ENCODE measurements around the gene FOS. TPM values are rescaled to one million over a fixed set of nuclear protein-coding genes. Genes with fewer than 3 reads are reported as not detected.
"Not testable (repeated sequence)": the region's sequence is repeated elsewhere in the genome, so short reads cannot be mapped to it uniquely, and the experiment has no call there.

FOS gene
- total RNA-seq, 2 experiments from 2014 or later = 4.3 to 6.4 TPM

GRCh38 chr14:75299576-75299975 is 20.9 kb downstream of the FOS start:
- ChIA-PET CTCF (interaction anchor here (0.6 to 1.6 kb wide), 3 partner anchors 10 to 136 kb away, joined by 3 to 5 read pairs (median 5); no protein-coding TSS in a partner anchor), POLR2A (no interaction called here)

DNA sequence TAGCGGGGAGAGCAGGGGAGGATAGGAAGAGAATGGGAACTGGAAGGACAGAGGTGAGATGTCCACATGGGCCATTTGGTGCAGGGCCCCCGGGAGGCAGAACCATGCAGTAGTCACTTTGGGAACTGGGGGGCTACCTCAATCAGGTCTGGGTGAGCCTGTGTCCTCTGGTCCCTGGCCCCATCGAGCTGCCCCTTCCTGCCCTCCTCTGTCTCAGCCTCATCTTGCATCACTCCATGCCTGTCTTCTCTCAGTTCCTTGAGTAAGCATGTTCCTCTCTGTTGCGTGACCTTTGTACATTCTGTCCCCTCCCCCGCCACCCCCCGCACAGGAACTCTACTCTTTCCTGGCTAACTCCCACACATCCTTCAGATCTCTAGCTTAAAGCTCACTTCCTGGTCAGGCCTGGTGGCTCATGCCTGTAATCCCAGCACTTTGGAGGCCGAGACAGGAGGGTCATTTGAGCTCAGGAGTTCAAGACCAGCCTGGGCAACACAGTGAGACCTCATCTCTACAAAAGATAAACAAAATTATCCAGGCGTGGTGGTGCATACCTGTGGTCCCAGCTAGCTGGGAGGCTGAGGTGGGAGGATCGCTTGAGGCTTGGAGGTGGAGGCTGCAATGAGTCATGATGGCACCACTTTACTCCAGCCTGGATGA is 23.2 kb downstream of the FOS start:
- ChIA-PET CTCF (interaction anchor here (0.6 to 2.0 kb wide), 9 partner anchors 14 to 298 kb away, joined by 3 to 5 read pairs (median 3); no protein-coding TSS in a partner anchor), POLR2A (interaction anchor here (0.8 kb wide), 1 partner anchor 175 kb away, joined by 4 read pairs; the partner anchor contains the start of gene NEK9)

DNA sequence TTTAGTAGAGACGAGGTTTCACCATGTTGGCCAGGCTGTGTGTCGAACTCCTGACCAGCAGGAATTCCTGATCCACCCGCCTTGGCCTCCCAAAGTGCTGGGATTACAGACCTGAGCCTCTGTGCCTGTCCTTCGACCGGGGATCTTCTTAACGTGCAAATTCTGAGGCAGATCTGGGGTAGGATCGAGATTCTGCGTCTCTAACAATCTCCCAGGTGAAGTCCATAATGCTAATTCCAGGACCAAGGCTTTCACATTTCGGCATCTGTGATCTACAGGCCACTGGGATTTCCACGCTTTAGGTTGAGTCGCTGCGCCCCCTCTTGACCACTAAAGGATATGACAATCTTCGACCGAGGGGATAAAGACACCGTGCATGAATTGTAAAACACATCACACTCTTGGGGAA is 24.8 kb downstream of the FOS start:
- POLR2A ChIA-PET = no interaction called here
- CTCF ChIA-PET = interaction anchor here (0.6 to 3.3 kb wide), 7 partner anchors 132 to 353 kb away, joined by 3 to 22 read pairs (median 3); no protein-coding TSS in a partner anchor

- POLR2A ChIA-PET = not testable (repeated sequence)
- CTCF ChIA-PET = interaction anchor here (0.9 to 3.3 kb wide), 4 partner anchors 11 to 212 kb away, joined by 3 to 22 read pairs (median 4); no protein-coding TSS in a partner anchor
Observed at GRCh38 chr14:75306410-75306809, 27.8 kb downstream of the FOS start.

DNA sequence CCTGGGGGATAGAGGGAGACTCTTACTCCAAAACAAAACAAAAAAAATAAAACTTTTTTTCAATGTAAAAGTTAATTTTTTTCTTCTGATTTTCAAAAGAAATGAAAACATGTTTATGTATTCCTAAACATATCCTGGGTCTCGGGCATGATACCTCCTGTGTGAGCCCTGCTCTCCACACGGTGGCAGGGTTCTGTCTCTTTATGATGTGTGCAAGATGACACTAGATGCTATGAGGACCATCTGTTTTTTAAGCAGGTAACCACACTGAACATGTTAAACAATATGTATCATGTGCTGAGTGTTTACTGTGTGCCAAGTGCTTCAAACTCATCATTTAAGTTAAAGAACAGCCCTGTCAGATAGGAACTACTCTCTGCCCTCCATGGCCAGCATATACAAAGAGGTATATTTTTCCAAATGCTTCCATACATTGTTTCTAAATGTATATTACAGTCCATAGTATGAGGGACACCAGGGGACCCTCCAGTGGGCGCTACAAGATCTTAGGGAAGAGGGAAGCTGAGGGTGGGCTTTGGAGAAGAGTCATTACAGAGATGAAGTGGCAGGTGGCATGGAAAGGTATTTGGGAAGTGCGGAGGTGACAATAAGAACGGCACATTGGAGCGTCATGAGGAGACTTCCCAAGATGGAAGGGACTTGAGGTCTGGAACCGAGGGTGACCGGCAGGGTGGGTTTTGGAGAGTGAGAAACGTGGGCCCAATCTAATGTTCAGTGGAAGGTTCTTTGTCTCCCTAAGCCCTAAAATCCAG is 28.5 kb downstream of the FOS start:
- POLR2A ChIA-PET = no interaction called here
- CTCF ChIA-PET = interaction anchor here (0.6 to 1.8 kb wide), 10 partner anchors 11 to 259 kb away, joined by 3 to 12 read pairs (median 3); partner anchors contain the start of gene NEK9

GRCh38 chr14:75307700-75308379 is 29.2 kb downstream of the FOS start:
- ChIA-PET CTCF (interaction anchor here (0.6 to 1.8 kb wide), 10 partner anchors 12 to 353 kb away, joined by 3 to 12 read pairs (median 3); partner anchors contain the start of genes ERG28, NEK9 and TTLL5), POLR2A (no interaction called here)

DNA sequence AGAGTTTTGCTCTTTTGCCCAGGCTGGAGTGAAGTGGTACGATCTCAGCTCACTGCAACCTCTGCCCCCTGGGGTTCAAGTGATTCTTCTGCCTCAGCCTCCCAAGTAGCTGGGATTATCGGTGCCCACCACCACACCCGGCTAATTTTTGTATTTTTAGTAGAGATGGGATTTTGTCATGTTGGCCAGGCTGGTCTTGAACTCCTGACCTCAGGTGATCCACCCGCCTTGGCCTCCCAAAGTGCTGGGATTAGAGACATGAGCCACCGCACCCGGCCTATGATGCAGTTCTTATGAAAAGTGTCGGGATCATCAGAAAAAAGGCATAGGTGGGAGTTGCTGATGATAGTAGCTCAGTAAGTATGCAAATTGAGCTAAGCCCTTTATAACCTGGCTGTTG is 30.4 kb downstream of the FOS start:
- CTCF ChIA-PET = interaction anchor here (0.6 to 1.6 kb wide), 8 partner anchors 10 to 351 kb away, joined by 3 to 5 read pairs (median 3); partner anchors contain the start of genes ERG28 and TTLL5
- POLR2A ChIA-PET = not testable (repeated sequence)

DNA sequence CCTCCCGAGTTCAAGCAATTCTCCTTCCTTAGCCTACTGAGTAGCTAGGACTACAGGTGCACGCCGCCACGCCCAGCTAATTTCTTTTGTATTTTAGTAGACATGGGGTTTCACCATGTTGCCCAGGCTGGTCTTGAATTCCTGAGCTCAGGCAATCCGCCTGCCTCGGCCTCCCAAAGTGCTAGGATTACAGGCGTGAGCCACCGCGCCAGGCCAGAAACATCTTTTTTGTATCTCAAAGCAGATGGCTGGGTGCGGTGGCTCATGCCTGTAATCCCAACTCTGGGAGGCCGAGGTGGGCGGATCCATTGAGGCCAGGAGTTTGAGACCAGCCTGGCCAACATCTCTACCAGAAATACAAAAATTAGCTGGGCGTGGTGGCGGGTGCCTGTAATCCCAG is 30.9 kb downstream of the FOS start:
- POLR2A ChIA-PET = not testable (repeated sequence)
- CTCF ChIA-PET = interaction anchor here (0.7 to 1.6 kb wide), 5 partner anchors 10 to 345 kb away, joined by 3 to 5 read pairs (median 4); no protein-coding TSS in a partner anchor

- CTCF ChIA-PET = interaction anchor here (0.6 to 1.4 kb wide), 2 partner anchors 25 to 344 kb away, joined by 3 read pairs; no protein-coding TSS in a partner anchor
Observed at GRCh38 chr14:75310295-75311111, 31.9 kb downstream of the FOS start.

DNA sequence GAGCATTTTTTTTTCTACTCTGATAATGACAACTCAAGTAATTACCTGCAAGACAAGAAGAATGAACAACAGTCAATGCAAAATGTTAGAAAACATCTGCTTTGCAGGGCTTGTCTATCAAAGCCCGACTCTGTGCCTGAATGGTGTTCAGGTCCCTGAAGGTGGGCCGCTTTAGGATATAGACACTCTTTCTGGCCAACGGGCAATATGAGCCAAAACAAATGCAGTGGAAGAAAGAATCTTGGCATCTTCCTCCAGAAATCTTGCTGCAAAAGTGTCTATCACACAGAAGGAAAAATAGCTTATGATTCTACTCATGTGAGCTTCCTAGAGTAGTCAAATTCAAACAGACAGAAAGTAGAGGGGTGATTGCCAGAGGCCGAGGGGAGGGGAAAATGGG is 32.7 kb downstream of the FOS start:
- CTCF ChIA-PET = interaction anchor here (0.6 to 1.0 kb wide), 2 partner anchors 26 to 181 kb away, joined by 3 read pairs; no protein-coding TSS in a partner anchor
- POLR2A ChIA-PET = no interaction called here

More at GRCh38 chr14:75310295-75311111, 31.9 kb downstream of the FOS start:
- POLR2A ChIA-PET = no interaction called here

- ChIA-PET POLR2A (no interaction called here), CTCF (no interaction called here)
Observed at GRCh38 chr14:75312341-75312740, 33.7 kb downstream of the FOS start.

DNA sequence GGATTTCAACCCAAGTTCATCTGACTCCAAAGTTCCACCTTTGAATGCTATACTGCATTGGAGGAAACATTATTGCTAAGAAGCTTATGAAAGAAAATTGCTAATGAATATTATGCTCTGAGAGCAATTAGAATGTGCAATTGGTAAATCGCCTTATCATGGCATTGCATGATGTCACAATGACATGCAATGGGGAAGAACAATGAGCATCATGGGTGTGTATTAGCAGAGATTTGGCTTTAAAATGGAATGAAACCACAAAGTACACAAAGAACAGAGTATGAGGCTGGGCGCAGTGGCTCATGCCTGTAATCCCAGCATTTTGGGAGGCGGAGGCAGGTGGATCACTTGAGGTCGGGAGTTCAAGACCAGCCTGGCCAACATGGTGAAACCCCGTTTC is 34.7 kb downstream of the FOS start:
- POLR2A ChIA-PET = no interaction called here
- CTCF ChIA-PET = interaction anchor here (1.0 kb wide), 1 partner anchor 174 kb away, joined by 3 read pairs; no protein-coding TSS in a partner anchor

DNA sequence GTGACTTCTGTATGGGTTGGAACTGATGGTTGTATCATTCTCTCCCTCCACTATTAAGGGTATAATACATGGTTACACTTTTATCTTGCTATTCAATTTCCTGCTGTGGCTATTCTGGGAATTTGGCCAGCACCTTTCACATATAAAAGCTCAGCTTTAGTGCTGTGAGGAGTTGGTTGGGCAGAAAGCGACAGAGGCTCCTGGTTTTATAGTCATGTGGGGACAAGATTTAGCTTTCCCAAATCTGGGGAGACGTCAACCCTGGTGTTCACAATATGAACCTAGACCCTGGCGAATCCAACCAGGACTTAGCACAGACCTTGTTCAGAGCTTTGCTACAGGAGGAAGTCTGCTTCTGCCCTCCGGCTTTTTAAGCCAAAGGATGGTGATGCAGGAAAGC is 36.5 kb downstream of the FOS start:
- POLR2A ChIA-PET = no interaction called here

GRCh38 chr14:75317148-75317547 is 38.5 kb downstream of the FOS start:
- CTCF ChIA-PET = no interaction called here
- POLR2A ChIA-PET = no interaction called here

More for the DNA sequence above, 36.5 kb downstream of the FOS start:
- CTCF ChIA-PET = interaction anchor here (0.8 kb wide), 1 partner anchor 249 kb away, joined by 3 read pairs; no protein-coding TSS in a partner anchor

DNA sequence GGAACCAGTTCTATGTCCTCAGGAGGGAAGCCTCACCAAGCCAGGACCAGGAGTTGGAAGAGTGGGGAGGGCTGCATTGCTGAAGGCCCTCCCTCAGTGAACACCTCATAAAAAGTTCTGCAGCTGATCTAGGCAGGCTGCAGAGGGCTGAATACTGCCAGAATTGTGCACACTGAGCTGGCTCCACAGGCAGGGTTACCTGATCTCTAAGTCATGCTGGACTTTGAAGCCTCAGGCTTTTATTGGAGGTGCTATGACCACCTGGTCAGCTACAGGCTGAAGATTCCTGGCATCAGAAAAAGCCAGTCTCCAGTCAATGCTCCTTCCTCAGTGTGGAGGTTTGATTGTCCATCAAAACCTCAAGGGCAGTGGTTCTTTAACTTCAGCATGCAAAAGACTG is 39.7 kb downstream of the FOS start:
- ChIA-PET POLR2A (no interaction called here), CTCF (no interaction called here)

DNA sequence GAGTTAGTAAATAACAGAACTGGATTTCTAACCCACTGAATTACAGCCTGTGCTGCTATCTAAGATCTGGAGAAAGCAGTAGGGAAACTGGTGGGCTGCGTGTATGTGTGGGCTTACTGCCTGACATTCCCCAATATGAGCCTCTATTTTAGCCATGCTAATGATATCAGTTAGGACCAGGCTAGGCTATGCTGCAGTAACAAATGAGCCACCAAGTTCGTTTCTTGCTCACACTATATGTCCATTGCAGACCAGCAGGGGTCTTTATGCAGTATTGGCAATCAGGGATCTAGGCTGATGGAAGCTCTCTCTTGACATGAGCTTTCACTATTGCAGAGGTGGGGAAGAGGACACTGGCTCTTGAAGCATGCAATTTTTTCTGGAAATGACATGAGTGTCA is 40.4 kb downstream of the FOS start:
- CTCF ChIA-PET = no interaction called here
- POLR2A ChIA-PET = no interaction called here

GRCh38 chr14:75320196-75320595 is 41.6 kb downstream of the FOS start:
- CTCF ChIA-PET = interaction anchor here (1.0 kb wide), 1 partner anchor 232 kb away, joined by 3 read pairs; no protein-coding TSS in a partner anchor
- POLR2A ChIA-PET = no interaction called here

GRCh38 chr14:75322746-75323145 is 44.1 kb downstream of the FOS start:
- ChIA-PET CTCF (no interaction called here), POLR2A (no interaction called here)

DNA sequence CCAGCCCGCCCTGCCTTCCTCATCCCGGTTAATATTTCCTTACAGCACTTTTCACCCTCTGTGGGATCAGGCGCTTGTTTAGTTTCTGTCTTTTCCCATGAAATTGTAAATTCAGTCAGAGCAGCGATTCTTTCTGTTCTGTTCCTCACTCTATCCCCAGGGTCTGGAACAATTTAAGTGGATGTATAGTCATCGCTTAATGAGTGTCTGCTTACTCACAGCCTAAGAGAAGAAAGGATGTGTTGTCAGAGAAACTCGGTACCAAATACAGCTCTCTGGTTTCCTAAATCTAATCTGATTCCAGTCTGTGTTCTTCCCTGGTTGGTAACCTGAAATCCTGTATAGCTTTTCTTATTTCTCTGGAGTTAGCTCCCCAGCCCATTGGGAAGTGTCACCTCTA is 44.9 kb downstream of the FOS start:
- ChIA-PET CTCF (interaction anchor here (1.8 kb wide), 1 partner anchor 19 kb away, joined by 4 read pairs; no protein-coding TSS in a partner anchor), POLR2A (no interaction called here)

Data from activated CD8-positive, alpha-beta memory T cell treated with anti-CD3 and anti-CD28 coated beads for 36 hours (primary cell).